RPMI7951 (cell line): ENCODE results near the gene BRAT1. TPM values are rescaled to one million over a fixed set of nuclear protein-coding genes. Genes with fewer than 3 reads are reported as not detected.

ENCODE experiments used
- DNase-seq: peaks from one replicate; pipeline ENCODE4 v3.0.0-alpha.2; 2012; ENCODE audit warnings: low read depth
- total RNA-seq: library from RNA; depleted of rRNA; stranded (reverse); fragments of >200 nt; shearing (Covaris generic); gene quantifications from 2 replicates; pipeline ENCODE4 v1.2.3, GENCODE V29; 2014

The BRAT1 gene
- total RNA-seq, 1 experiment from 2014 or later, result 22.6 TPM

GRCh38 chr7:2523461-2523936 is 31.8 kb downstream of the BRAT1 start:
- DNase-seq, result no peak

- DNase-seq, result peak; percentile 80
These were observed 32.4 kb downstream of the BRAT1 start for GRCh38 chr7:2522780-2523433.

- peak; percentile 87 for DNase-seq
These were observed 33.3 kb downstream of the BRAT1 start for GRCh38 chr7:2521952-2522591.

- no peak for DNase-seq
These were observed 34.0 kb downstream of the BRAT1 start for GRCh38 chr7:2521341-2521745.

GRCh38 chr7:2520761-2521290 is 34.5 kb downstream of the BRAT1 start:
- DNase-seq, result peak; percentile 68

- peak; percentile 62 for DNase-seq
These were observed 35.1 kb downstream of the BRAT1 start for GRCh38 chr7:2520131-2520760.

GRCh38 chr7:2519119-2519930 is 36.0 kb downstream of the BRAT1 start, which contains the start of gene LFNG:
Gene LFNG (plus strand): TSS chr7:2519774. CDS start chr7:2519862, 88 bp downstream.
- peak; percentile 93 for DNase-seq

- peak; percentile 49 for DNase-seq
These were observed 36.6 kb downstream of the BRAT1 start for GRCh38 chr7:2518737-2519118.

- no peak for DNase-seq
These were observed 37.4 kb downstream of the BRAT1 start for GRCh38 chr7:2517678-2518507.

- peak; percentile 95 for DNase-seq
These were observed 38.3 kb downstream of the BRAT1 start for GRCh38 chr7:2517026-2517425.

- peak; percentile 77 for DNase-seq
These were observed 39.1 kb downstream of the BRAT1 start for GRCh38 chr7:2516194-2516555.

GRCh38 chr7:2515424-2516193 is 39.7 kb downstream of the BRAT1 start:
- DNase-seq, result peak; percentile 82

- DNase-seq, result no peak
These were observed 40.6 kb downstream of the BRAT1 start for GRCh38 chr7:2514473-2515423.

GRCh38 chr7:2513702-2514101 is 41.6 kb downstream of the BRAT1 start:
- DNase-seq, result no peak

- no peak for DNase-seq
These were observed 42.6 kb downstream of the BRAT1 start for GRCh38 chr7:2512713-2513112.

- DNase-seq, result no peak
These were observed 43.1 kb downstream of the BRAT1 start for GRCh38 chr7:2512179-2512661.

- DNase-seq, result no peak
These were observed 43.6 kb downstream of the BRAT1 start for GRCh38 chr7:2511769-2512168.

GRCh38 chr7:2510909-2511768 is 44.2 kb downstream of the BRAT1 start:
- DNase-seq, result no peak
